HG02678 (cell line): ENCODE measurements around the gene SNN.

ENCODE experiments used
- ATAC-seq: cut with Tn5 transposase; IDR thresholded peaks from one replicate; pipeline ENCODE4 v1.9.1; 2021; ENCODE audit warnings: mild to moderate bottlenecking, moderate library complexity; ENCODE audit not compliant: unreplicated experiment

SNN gene

GRCh38 chr16:11696266-11697012 is 28.2 kb downstream of the SNN start:
- no peak for ATAC-seq

- ATAC-seq = no peak
Measured at GRCh38 chr16:11697319-11697718, 29.1 kb downstream of the SNN start.

- no peak for ATAC-seq
Measured at GRCh38 chr16:11698271-11698689, 30.0 kb downstream of the SNN start.

- no peak for ATAC-seq
Measured at GRCh38 chr16:11699234-11699894, 31.1 kb downstream of the SNN start.

GRCh38 chr16:11700264-11701029 is 32.2 kb downstream of the SNN start:
- ATAC-seq = no peak

GRCh38 chr16:11705311-11706025 is 37.2 kb downstream of the SNN start:
- ATAC-seq = no peak

GRCh38 chr16:11706180-11706742 is 38.0 kb downstream of the SNN start:
- ATAC-seq = peak; percentile 80

GRCh38 chr16:11707679-11708197 is 39.5 kb downstream of the SNN start:
- no peak for ATAC-seq

- no peak for ATAC-seq
Measured at GRCh38 chr16:11708421-11708820, 40.2 kb downstream of the SNN start.

GRCh38 chr16:11711662-11712061 is 43.4 kb downstream of the SNN start:
- no peak for ATAC-seq

- ATAC-seq = no peak
Measured at GRCh38 chr16:11712122-11712521, 43.9 kb downstream of the SNN start.

GRCh38 chr16:11715246-11715947 is 47.1 kb downstream of the SNN start:
- no peak for ATAC-seq

GRCh38 chr16:11716336-11716735 is 48.1 kb downstream of the SNN start:
- ATAC-seq = no peak

GRCh38 chr16:11717811-11718210 is 49.6 kb downstream of the SNN start:
- ATAC-seq = no peak

GRCh38 chr16:11719171-11719570 is 50.9 kb downstream of the SNN start:
- ATAC-seq = no peak

- no peak for ATAC-seq
Measured at GRCh38 chr16:11719762-11720161, 51.5 kb downstream of the SNN start.

- no peak for ATAC-seq
Measured at GRCh38 chr16:11721781-11722467, 53.7 kb downstream of the SNN start.

- no peak for ATAC-seq
Measured at GRCh38 chr16:11722468-11722808, 54.2 kb downstream of the SNN start.

GRCh38 chr16:11725457-11725856 is 57.2 kb downstream of the SNN start:
- ATAC-seq = no peak
